ENCODE data around the gene CAMTA1.

CAMTA1 gene

DNA sequence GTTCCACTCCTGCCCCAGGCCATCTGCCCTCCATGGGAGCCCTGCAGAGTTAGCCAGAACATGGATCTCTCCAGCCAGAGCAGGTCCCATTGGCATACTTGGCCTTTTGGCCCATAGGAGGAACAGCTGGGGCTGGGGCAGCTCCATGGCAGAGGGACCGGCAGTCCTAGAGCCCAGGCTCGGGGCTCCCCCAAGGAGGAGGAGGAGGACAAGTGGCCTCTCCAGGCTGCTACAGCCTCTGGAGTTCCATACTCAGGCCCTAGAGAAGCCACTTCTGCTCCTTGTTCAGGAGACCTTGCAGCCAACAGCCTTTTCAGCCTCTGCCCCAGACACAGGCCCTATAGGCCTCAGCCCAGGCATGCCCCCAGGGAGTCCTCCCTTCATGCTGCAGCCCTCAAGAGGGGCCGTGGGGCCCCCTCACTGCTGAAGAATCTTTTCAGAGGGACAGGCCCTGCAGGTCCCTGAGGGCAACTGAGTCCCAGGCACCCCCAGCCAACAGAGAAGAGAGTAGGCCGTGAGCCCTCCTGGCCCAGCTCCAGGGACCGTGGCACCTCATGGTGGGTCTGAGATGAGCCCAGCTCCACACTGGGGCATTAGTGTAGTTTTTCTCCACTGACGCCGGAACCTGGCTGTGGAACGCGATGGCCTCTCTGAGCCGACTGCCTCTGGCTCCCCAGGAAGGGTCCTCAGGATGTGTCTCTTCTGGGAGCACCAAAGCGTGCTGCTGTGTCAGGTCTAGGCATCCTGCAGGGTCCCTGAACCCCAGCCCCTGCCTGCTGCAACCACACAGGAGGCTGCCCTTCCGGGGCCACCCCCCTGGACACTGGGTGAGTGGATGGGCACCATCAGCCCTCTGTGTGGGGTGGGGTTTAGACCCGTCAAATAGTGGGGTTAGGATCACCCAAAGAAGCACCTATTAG is 688.2 kb downstream of the CAMTA1 start:
- DNase-seq, result no peak

DNA sequence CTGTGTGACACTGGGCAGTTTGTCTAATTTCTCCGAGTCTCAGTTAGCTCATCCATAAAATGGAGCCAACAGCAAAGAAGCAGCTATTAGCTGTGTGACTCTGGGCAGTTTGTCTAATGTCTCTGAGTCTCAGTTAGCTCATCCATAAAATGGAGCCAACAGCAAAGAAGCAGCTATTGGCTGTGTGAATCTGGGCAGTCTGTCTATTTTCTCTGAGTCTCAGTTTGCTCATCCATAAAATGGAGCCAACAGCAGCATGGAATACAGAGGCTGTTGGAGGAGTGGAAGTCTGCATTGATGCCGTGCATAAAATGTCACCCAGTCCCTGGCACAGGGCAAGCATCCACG is 688.9 kb downstream of the CAMTA1 start:
- DNase-seq, result no peak

DNA sequence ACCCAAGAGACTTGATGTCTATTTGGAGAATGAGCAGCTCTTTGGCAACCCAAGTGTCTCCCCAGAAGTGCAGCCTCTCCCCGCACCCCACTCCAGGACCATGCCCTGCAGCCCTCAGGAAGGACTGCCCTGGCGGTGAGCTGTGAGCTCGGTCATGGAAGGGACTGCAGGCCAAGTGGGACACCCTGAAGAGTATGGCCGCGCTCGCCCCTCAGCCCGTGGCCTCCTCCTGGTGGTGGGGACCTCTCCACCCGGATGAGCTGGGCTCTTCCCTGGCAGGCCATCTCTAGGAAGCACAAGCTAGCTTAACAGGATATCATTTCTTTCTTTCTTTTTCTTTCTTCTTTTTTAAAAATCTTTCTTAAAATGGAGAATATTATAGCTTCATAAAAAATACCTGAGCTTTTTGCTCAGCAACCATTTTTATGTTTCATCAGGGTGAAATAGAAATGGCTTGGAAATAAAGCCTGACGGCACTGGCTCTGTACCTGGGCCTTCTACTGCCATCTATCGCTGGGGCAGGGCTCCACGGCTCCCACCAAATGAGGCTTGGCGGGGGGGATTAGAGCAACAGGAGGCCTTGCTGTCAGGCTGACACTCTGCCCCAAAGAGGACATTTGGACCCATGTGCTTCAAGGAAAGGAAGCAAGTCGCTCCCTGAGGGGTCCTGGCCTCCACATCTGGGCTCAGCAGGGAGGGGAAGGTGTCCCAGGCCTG is 689.7 kb downstream of the CAMTA1 start:
- no peak for DNase-seq

DNA sequence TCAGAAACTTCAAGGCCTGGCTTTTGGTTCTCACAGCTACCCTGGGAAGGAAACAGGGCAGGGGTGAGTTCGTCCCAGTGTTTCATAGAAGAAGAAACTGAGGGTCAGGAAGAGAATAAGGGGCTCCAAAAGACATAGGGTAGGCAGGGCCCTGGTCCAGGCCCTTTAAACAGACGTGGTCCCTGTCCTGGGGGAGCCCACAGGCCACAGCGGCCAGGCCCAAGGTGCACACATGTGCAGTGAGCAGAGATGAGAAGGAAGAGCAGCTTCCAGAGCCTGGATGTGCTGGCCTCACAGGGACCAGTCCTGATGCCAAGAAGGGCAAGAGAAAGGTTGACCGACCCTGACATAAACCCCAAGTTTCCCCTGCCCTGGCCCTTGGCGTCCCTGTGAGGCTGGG is 690.4 kb downstream of the CAMTA1 start:
- DNase-seq, result no peak

DNA sequence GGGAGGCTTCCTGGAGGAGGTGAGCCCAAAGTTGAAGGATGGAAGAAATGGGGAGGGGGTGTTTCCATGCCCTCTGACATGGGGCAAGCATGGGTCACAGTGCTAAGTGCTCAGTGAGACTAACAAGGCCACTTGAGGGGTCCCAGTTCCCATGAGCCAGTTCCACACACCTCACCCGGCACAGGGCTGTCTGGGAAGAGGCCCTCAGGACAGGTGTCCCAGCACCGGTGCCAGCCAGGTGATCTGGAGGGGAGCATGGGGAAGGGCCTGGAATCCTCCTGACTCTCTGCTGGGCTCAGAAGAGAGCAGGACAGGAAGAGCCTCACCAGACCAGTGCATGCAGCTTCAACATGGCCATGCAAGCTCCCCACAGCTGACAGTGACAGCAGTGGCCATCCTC is 691.1 kb downstream of the CAMTA1 start:
- DNase-seq, result no peak

DNA sequence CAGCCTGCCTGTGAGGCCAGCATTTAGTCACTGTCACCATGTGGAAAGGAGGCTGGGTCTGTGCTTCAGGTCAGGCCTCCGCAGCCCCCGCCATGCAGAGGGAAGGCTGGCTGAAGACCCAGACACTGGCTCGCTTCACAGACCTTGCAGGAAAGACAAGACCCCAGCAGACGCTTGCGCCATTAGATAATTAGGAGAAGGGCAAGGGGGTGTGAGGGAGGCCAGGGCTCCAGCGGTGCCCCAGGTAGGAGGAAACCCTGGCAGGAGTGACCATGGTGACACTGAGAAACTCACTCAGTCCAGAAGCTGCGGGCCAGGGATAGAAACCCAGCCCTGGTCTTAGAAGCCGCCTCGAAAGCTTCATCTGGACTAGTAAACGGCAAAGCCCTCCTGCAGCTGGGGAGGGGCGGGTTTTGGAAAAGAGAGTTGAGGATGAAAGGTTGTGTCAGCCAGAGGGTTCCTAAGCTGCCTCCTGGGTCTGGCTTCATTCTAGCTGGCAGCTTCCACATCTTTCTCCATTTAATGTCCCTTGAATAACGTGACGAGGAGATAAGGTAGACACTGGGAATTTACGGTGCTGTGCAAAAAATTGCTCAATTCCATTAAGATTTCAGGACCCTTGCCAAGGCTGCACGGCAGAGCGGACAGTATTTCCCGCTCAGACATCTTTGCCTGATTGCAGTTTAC is 691.8 kb downstream of the CAMTA1 start:
- no peak for DNase-seq

DNA sequence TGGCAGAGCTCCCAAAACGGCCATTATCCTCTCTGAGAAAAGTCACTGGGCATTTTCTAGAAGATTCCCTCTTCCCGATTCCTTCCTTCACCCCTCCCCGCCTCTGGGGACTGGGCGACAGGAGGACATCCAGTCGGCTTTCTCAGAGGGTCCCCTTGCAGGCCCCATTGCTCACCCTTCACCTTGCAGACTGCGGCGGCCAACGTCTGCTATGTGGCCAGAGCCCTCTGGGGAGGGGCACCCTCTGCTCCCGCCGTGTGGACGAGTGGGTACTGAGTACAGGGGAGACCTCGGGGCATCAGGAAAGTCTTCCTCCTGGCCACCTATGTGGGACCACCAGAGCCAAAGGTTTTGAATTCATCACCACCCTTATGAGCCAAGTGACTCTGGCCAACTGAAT is 692.3 kb downstream of the CAMTA1 start:
- DNase-seq, result no peak

DNA sequence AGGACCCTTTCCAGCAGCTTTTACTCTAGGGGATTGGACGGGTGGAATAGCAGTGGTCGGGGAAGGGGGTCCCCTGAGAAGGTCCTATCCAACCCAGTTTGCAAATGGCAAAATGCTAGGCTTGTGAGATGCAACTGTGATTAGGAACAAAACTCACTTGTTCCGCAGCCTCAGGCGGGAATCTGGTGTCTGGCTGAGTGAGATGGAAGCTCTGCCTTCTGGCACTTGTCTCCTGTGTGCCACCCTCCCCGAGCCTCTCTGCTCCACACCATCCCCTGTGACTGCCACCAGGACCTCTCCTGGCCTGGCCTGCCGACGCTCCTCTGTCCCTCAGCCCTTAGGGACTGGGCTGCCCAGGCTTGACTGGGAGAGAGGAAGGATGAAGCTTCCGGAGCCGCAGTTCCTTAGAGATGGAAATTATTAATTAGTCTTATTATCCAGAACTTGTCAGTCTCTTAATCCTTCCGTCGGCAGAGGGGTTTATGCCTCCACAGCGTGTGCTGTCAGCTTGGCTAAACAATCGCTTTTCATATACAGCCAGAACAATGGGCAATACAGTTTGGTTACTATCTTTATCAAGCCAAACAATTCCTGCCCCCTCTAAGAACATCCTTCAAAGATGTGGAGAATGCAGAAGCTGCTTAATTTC is 693.0 kb downstream of the CAMTA1 start:
- DNase-seq, result no peak

DNA sequence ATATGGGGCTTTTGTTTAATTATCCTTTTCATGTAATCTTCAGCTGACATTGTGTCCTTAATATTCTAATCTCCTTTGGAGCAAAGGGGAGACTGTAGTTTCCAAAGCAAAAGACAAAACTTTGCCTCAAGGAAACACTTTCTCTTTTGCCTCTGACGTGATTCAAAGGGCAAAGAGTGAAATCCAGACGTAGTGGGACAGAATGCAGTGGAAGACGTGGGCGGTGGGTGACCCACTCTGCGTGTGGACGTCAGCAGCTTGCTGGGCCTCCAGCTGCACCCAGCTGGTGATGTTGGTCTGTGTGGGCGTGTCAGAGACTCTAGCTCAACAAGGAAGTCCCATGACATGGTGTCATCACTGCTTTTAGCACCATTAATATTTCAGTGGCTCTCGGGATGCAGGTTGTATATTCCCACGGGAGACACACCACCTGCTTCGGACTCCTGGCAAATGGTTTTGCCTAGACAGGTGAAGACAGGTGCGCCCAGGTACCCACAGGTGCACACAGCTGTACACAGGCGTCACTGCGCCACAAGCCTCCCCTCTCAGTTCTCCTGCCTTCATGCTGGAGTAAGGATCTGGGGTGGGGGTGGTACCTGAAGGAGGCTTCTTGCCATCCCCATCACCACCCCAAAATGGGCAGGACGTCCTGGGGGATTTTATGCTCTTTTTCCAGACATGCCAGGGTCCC is 693.7 kb downstream of the CAMTA1 start:
- no peak for DNase-seq

DNA sequence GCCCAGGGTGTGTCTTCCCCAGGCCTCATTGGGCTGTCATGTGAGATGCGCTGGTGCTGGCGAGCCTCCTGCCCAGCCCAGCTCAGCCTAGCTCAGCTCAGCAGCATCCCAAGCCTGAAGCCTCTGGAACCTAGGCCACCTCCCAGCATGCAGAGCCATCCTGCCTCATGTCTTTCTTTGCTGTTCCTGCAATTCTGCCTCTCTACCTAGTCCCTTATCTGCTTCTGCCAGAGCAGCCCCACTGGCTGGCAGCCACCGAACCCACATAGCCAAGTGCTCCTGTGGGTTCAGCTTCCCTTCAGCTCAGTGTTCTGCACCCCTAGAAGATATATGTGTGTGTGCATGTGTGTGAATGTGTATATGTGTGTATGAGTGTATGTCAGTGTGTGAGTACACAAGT is 694.3 kb downstream of the CAMTA1 start:
- DNase-seq, result no peak

DNA sequence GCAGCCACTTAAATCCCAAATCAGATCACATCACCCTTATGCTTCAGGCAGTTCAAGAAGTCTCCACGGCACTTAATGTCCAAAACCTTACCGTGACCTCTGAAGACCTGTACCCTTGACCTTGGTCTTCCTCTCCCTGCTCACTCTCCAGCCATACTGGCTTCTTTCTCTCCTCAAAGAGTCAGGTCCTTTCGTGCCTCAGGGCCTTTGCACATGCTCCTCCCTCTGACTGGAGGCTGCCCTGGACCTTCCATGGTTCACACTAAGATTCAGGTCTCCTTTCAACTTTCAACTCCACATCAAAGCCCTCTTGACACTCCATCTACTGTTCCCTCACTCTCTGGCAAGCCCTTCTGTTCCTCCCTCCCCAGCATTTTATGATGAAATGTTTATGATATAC is 695.9 kb downstream of the CAMTA1 start:
- no peak for DNase-seq

DNA sequence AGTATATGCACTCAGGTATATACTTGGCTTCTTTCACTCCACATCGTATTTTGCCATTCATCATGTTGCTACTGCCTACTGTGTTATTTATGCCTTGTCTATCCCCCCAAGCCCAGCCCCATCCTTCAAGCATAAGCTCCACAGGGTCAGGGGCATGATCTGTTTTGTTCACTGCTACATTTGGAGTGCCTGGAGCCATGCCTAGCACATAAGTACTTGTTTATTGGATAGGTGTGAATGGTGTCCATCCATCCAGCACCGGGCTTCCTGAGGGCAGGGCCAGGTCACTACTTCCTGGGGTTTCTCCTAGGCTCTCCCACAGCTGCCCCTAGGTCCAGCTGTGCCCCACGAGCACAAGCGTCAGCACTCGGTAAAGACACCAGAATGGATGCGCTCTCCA is 696.8 kb downstream of the CAMTA1 start:
- no peak for DNase-seq

DNA sequence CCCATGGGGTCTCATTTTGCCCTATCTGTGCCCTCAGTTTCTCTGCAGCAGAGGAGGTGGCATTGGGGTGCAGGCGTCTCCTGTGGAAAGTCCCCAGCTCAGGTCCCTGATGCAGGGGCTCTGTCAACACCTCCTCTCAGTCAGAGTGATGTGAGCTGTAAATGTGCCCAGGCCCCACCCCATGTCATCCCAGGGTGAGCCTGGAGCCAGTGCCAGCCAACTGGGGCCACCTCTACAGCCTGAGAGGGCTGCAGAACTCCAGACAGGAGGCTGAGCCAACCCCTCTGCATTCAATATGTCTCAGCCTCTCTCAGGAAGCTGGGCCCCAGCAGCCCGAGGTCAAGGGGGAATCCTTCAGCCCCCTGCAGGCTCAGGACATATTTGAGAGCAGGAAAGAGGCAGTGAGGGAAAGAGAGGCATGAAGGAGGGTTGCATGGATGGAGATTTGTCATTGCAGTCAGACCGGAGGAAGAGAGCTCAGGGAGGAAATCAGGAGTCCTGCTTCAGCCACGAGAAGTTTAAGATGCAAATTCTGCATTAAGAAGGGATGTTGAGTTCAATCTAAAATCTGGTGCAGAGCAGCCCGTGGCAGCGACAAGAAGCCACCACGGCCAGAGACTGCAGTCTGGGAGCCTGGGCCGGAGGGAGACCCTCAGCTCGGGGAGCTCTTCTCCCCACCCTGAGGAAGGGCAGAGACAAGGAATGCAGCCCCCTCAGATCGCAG is 697.7 kb downstream of the CAMTA1 start:
- DNase-seq, result no peak

DNA sequence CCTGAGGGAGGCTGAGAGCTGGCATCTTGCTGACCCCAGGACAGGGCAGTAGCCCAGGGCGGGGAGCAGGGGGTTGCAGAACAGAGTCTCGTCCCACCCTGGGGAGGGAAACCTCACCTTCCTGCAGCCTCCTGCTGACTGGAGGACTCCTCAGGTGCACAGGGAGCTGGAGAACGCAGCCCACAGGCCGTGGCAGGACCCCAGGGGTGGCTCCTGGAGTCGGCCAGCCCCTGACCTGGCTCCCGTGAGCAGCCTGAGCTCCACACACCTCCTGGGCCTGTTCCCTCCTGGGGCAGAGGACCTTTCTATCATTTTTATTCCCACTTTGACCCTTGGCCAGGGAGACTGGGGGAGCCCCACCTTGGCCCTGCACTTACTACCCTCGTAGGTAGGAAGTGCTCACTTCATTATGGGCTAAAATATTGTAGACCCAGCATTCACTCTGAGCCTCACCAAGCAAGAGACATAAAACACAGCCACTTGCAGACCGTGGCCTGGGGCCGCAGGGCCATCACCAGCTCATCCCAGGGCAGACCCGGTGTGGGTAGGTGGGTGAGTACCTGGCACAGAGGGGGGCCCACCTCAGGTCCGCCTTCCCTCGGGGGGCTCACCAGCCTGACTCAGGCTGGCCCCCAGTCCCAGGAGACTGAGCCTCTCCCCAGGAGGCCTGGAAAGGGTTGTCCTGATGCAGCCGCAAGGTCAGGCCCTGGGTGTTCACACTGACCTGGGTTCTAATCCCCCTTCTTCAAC is 698.6 kb downstream of the CAMTA1 start:
- no peak for DNase-seq

DNA sequence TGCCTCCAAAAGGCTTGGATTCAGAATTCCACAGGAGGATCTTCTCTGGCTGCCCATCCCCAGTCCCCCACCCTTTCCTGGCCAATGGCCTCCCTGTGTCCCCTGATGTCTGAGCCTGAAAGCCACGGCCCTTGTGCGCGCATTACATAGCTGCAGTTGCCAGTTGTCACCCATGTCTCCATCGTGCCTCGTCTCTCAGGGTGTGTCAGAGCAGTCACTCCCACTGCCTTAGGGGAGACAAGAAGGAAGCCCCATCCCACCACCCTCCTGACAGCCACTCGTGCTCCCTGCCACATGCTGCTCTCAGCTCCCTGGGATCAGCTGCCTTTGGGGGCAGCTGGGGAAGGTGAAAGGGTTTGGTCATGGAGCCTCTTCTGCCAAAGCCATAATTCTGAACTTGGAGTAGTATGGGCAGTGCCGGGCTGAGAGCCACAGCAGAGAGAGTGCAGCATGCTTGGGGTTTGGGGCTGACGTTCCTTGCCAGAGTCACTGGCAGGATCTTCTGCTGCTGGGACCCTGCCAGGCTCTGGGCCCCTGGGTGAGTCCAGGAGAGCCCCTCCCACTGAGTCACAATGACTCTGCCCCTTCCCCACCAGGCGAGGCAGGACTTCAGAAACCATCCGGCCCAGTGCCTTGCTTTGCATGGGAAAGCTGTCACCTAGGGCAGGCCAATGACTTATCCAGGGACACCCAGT is 700.0 kb downstream of the CAMTA1 start:
- DNase-seq, result no peak

DNA sequence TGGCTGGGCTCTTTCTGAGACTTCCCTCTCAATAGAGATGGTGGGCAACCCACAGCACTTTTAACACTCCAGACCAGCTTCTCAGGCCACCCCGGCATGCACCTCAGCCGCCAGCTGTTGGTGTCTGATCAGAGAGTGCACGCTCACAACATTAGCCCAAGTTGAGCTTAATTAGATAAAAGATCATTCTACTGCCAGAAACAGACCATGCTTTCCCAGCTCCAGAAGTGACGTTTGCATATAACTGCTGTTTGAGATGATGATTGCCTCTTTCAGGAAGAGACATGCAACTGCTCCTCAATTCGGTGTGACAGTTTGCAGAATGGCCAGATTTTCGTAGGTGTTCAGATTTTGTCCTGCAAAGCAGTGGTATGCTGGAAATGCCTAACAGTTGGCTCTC is 700.6 kb downstream of the CAMTA1 start:
- no peak for DNase-seq

DNA sequence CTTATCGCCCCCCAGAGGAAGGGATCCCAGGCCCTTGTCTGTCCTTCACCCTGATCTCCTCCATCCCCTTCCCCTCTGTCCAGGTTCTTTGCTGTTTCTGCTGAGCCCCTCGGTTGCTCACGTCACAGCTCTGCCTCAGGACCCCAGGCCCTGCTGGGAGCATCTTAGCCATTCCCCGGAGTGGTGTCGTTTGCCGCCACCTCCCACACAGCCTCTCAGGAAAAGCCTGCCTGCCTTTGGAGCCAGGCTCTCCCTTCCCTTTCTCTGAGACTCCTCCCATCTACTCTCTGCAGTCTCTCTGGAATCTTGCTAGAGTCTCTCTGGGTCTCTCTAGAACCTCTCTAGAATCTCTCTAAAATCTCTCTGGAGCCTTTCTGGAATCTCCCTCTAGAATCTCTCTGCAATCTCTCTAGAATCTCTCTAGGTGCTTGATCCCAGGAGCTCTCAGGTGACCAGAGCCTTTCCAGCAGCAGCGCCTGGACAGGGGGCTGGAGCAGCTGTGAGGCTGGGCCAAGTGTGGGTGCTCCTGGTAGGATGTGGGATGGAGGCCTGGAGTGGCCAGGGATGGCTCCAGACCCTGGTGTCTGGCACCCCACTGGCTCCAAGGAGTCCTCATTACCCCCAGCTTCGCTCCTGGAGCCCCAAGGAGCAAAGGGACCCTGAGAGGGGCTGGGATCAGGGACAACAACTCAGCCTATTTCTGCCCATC is 702.7 kb downstream of the CAMTA1 start:
- no peak for DNase-seq

DNA sequence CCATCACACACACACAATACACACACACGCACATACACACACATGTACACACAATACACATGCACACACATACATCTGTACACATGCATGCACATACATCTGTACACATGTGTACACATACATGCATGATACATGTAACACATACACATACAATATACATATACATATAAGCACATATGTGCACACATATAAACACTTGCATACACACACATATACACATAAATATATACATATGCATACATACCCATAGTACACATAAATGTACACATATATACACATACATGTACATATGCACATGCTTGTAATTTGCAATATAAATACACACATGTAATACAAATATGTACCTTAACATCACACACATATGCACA is 703.2 kb downstream of the CAMTA1 start:
- no peak for DNase-seq

DNA sequence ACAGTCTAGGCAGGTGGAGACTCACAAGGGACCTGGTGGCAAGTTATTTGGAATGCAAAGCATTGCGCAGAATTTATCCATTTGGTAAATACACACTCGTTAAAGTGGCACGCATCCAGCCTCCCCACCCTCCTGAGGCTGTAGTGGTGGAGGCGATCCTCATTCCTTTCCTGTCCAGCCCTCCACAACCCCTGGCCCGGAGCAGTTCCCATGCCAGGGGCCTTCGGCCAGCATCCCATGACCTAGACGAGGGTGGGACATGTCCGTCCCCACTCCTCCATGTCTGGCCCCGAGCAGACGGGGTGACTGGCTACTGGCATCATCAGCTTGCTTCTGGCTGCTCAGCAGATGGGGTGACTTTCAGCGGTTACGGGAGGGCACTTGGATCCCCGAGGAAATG is 704.3 kb downstream of the CAMTA1 start:
- no peak for DNase-seq

DNA sequence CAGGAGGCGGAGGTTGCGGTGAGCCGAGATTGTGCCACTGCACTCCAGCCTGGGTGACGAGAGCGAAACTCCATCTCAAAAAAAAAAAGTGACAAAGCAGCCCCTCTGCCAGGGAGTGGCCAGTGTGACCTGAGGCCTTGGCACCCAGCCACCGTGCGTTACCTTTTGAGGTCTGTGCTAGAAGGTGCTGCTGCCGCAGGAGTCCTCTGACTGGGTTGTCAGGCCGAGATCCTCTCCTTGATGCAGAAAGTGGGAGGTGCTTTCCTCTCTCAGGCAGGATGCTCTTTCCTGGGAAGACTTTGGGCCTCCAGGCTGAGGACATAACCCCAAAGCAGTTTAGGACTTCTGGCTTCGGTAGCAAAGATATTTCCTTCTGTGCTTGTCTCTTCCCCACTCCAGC is 705.3 kb downstream of the CAMTA1 start:
- DNase-seq, result no peak
